ENCODE results near the gene BCL2L15.

BCL2L15 gene

DNA sequence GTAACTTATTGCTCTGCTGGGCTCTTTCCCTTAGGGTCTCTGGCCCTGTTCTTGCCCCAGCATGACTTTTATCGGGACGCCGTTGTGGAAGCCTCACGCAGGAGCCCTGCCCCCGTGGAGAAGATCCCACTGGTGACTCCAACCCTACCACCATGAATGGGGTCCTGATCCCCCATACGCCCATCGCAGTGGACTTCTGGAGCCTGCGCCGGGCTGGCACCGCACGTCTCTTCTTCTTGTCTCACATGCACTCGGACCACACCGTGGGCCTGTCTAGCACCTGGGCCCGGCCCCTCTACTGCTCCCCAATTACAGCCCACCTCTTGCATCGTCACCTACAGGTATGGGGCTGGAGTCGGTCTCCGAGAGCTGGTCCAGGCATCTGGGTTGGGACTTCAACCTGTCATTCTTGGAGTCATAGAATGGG lies 18.1 kb upstream of the BCL2L15 start:
- peak; percentile 9 for DNase-seq (ENCODE audit: low spot score)

DNA sequence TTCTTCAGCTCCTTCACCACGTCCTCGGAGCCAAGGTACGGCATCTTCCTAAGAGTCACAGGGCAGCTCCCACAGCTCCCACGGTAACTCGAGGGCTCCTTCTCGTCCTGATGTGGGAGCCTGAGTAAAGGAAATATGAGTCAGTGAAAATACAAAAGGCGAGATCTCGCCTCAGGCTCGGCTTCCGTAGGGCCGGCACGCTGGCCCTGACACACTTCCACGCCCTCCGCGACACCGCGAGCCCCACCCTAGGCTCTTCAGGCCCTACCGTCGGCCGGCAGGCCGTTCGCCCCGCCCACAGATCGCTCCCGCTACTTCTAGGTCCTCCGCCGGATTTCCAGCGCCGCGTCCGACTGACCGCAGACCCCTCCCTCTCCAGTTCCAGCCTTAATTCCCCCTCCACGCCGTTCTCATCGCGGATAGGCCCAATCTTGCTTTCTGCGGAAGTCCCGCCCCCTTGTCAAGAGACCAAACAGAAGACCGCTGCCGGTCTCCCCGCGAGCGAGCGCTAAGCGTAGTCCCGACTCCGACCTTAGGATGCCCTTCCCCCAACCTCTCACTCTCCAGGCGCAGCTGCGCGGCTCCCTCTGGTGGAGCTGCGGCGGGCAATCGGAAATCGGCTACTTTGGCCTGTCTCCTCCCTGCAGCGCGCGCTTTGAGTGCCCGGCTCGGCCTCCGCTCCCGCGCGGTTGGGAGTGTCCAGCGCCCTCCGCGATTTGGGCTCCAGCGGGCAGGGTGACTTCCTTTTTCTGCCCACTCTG lies 17.5 kb upstream of the BCL2L15 start, which contains the start of the genes AP4B1 and DCLRE1B:
Gene AP4B1 (minus strand): TSS at position 126 of the 761 bp plus-strand sequence. CDS start 82 bp downstream, at position 44.
Gene DCLRE1B (plus strand): TSS at position 653 of the 761 bp plus-strand sequence. CDS start 261 bp downstream, outside the sequence.
- DNase-seq (ENCODE audit: low spot score) = peak; percentile 97

DNA sequence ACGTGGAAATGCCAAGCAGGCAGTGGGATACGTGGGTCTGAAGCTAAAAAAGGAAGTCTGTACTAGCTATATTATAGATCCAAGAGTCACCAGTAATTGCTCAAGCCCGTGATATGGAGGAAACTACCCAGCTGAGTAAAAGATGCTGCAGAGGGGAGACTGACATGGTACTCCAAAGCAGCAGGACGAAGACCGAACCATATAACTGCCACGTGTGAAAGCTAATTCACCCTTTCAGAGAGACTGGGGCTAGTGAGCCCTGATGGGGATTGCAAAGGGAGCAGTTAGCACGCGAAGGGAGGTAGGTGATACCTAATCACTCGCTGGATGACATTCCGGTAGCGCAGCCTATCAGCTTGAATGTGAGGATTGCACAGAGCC lies 16.9 kb upstream of the BCL2L15 start:
- no peak for DNase-seq (ENCODE audit: low spot score)

- no peak for DNase-seq (ENCODE audit: low spot score)
Observed at GRCh38 chr1:113903501-113904292, 16.3 kb upstream of the BCL2L15 start.

- DNase-seq (ENCODE audit: low spot score) = no peak
Observed at GRCh38 chr1:113901191-113901590, 13.8 kb upstream of the BCL2L15 start.

DNA sequence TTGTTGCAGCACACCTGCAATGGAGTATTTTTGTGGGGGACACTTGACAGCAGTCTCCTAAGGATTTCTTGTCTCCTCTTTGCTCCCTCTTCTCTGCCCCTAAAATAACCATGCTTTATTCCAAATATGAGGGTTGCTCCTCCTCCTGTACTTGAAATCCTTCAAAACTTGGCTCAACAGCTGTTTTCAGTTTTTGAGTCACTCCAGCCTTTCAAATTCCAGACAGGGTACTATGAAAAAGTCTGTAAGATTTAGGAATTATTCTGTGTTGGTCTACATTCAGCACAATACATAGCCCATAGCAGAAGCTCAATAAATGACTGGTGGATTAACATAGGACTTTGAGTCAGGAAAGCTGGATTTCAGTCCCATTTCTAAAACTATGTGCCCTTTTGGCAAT lies 11.7 kb upstream of the BCL2L15 start:
- peak; percentile 63 for DNase-seq (ENCODE audit: low spot score)

- DNase-seq (ENCODE audit: low spot score) = no peak
Observed at GRCh38 chr1:113898241-113898814, 10.9 kb upstream of the BCL2L15 start.

DNA sequence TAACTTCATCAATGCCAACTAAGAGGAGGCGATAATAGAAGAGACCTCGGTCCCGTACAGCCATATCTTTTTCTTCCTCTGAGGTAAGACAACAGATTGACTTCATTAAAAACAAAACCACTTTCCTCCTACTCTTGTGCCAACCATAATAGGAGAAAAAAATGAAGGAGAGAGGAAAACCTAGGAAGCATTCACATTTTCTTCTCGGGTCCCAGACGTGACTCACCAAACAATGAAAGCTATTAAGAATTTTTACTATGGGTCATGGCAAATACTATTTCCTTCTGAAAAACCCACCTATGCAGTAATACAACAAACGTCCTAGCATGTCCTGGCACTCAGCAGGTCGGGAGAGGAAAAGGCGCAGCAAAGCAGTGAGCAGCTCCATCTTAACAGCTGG lies 8.6 kb upstream of the BCL2L15 start:
- no peak for DNase-seq (ENCODE audit: low spot score)

DNA sequence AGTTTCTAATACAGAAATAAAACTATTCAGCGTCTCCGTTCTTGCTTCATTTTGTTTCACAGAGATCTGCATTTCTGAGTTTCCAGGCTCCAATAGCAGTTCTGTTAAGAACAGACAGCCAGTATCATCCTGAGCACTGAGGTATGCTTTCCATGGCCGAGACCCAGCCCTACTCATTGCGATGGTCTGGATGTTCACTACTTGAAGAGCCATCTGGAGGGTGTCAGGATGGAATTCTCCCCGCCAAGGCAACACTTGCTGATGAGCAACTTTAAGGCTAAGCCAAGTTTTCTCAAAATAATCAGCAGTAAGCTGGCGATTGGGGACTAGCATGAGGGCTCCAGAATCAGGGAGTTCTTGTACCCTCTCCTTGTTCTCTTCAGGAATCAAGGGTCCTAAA lies 7.7 kb upstream of the BCL2L15 start:
- no peak for DNase-seq (ENCODE audit: low spot score)

DNA sequence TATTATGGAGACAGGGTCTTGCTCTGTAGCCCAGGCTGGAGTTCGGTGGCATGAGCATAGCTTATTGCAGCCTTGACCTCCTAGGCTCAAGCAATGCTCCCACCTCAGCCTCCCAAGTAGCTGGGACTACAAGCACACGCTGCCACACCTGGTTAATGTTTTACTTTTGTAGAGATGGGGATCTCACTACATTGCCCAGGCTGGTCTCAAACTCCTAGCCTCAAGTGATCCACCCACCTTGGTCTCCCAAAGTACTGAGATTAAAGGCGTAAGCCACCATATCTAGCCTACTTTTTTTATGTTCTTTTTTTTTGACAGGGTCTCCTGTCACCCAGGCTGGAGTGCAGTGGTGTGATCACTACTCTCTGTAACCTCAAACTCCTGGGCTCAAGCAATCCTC lies 5.9 kb upstream of the BCL2L15 start:
- no peak for DNase-seq (ENCODE audit: low spot score)

DNA sequence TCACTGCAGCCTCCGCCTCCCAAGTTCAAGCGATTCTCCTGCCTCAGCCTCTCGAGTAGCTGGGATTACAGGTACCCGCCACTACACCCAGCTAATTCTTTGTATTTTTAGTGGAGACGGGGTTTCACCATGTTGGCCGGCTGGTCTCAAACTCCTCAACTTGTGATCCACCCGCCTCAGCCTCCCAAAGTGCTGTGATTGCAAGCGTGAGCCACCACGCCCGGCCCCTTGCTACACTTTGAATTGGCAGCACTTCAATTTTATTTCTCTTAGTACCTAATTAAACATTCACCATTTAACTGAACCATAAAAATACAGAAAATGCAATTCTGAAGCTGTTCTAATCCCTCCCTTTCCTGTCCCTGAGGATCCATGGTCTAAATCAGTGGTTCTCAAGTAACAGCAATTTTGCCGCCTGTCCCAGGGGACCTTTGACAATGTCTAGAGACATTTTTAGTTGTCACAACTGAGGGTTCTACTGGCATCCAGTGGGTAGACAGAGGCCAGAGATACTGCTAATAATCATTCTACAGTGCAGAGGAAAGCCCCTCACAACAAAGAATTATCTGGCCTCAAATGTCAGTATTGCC lies 4.3 kb upstream of the BCL2L15 start:
- no peak for DNase-seq (ENCODE audit: low spot score)

- no peak for DNase-seq (ENCODE audit: low spot score)
Observed at GRCh38 chr1:113890816-113891215, 3.4 kb upstream of the BCL2L15 start.

DNA sequence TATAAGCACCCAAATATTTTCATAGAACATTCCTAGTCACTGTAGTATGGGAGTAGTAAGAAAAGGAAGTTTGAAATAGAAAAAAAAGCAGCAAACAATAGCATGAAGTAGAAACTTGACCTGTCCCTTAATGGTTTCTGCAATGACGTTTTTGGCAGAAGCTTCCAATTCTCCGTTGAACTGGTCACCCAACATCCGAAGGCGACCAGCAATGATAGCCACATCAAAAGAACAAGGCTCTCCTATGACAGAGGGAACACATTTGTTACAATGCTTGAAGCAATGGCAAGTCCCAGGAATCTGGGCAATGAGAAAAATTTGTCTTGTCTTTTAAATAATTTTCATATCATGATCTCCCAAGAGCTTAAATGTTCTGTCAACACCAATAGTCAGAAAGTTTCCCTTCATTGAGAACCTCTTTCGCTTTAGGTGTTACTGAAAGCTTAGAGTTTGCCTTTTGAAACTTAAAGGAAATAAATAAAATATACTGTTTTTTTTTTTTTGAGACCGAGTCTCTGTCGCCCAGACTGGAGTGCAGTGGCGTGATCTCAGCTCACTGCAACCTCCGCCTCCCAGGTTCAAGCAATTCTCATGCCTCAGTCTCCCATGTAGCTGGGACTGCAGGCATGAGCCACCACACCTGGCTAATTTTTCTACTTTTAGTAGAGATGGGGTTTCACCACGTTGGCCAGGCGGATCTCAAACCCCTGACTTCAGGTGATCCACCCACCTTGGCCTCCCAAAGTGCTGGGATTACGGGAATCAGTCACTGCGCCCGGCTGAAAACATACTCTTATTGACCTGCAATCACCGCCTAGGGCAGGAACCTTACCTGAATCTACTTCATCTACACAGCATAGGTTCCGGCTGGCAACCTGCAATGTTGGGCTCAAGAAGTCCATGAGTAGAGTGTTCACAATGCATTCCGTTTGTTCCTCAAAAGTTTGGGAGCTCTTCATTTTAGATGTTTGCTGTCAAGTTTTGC lies 672 bp downstream of the BCL2L15 start:
- DNase-seq (ENCODE audit: low spot score) = no peak

- DNase-seq (ENCODE audit: low spot score) = no peak
Observed at GRCh38 chr1:113881661-113882060, 5.7 kb downstream of the BCL2L15 start.

DNA sequence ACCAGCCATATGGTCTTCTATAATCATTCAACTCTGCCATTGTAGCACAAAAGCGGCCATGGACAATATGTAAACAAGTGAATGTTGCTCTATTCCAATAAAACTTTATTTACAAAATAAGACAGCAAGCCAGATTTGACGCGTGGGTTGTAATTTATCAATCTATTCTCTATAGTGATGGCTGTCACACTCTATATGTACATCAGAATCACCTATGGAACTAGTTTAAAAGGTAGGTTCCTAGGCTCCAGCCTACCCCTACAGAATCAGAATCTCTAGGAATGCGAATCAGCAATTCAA lies 7.7 kb downstream of the BCL2L15 start:
- no peak for DNase-seq (ENCODE audit: low spot score)

DNA sequence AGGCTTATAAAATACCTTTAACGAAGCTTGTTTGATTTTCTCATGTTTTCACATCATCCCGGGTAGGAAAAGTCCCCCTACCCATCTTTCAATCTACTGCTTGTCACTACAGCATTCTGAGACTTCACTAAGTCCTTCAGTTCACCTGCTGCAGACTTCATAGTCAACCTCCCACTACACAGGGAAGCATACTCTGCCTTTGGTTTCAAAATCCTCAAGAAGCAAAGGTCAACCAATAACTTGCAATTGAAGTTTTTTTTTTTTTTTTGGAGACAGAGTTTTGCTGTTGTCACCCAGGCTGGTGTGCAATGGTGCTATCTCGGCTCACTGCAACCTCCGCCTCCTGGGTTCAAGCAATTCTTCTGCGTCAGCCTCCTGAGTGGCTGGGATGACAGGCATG lies 11.2 kb downstream of the BCL2L15 start:
- DNase-seq (ENCODE audit: low spot score) = no peak

- no peak for DNase-seq (ENCODE audit: low spot score)
Observed at GRCh38 chr1:113875714-113876113, 11.7 kb downstream of the BCL2L15 start.

DNA sequence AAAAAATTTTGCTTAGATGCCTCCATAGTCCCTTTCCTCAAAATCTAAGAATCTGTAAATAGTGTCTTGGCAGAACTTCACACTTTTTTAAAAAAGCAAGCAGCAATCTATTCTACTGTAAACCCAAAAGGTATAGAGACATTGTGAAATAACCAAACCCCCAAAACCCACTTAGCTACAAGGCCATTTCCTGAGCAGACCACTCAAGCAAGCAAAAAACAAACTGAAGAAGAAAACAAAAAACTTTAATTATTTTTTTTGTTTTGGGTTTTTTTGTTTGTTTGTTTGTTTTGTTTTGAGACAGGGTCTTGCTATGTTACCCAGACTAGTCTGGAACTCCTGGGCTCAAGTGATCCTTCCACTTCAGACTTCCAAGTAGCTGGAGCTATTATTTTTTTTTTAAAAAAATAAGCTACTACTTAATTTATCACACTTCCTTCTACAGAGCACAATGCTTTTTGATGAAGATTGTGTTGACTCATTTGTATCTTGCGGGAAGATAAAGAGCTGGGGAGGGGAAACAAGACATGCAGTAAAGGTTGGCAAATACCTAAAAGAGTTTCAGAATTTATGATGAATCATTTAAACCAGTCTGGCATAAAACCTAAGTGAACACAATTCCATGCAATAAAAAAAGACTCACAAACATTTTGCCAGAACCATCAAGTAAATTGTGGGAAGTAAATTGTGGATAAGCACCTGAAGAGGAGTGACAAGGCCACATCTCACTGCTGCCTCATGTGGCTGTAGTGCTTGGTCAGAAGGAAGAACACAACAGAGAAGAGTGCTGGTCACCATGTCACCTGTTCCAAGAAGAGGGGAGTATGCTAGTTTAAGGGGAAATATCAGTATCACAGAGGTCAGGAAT lies 13.1 kb downstream of the BCL2L15 start:
- no peak for DNase-seq (ENCODE audit: low spot score)

- DNase-seq (ENCODE audit: low spot score) = no peak
Observed at GRCh38 chr1:113872219-113872935, 15.0 kb downstream of the BCL2L15 start.

- DNase-seq (ENCODE audit: low spot score) = peak; percentile 52
Observed at GRCh38 chr1:113871597-113872113, 15.7 kb downstream of the BCL2L15 start, which contains the start of gene PTPN22. TSS of gene PTPN22 (minus strand) at chr1:113871712.
